PC-9 (cell line): ENCODE data around the gene NPR1. TPM values are rescaled to one million over a fixed set of nuclear protein-coding genes. Genes with fewer than 3 reads are reported as not detected.

Source experiments
- BruUV-seq: library from RNA; stranded (reverse); fragments of 400-500 nt; replicated peaks from 2 replicates; lab custom pipeline; 2021; lab: Mats Ljungman, UMichigan
- CTCF ChIA-PET: fragments of 300-600 bp; sonication (Branson Sonifier 250); formaldehyde crosslinking; loops from one replicate; lab custom pipeline; 2022; ENCODE audit warnings: antibody characterized with exemption; lab: Charles Lee
- POLR2A ChIA-PET: fragments of 300-600 bp; sonication (Branson Sonifier 250); formaldehyde crosslinking; loops from one replicate; lab custom pipeline; 2022; ENCODE audit warnings: antibody characterized with exemption; ENCODE audit not compliant: unreplicated experiment; lab: Charles Lee
- DNase-seq, 2 experiments: peaks; one replicate each; pipeline versions ENCODE4 v3.0.0 to v3.0.0-alpha.2; 2015 to 2022; ENCODE audit warnings: mixed read lengths in 1 of 2
- H2AFZ ChIP-seq: fragments of 200-600 bp; sonication (generic); 2 replicates; pipeline ENCODE4 v1.8.1; 2017; ENCODE audit warnings: antibody characterized with exemption
- H3F3A ChIP-seq: fragments of 200-600 bp; sonication (generic); 2 replicates; pipeline ENCODE4 v1.8.1; 2017; ENCODE audit warnings: antibody characterized with exemption, mild to moderate bottlenecking, low read depth; ENCODE audit not compliant: insufficient read depth
- H3K27ac ChIP-seq: fragments of 200-600 bp; sonication (generic); 2 replicates; pipeline ENCODE4 v1.6.1; 2016; ENCODE audit warnings: mixed run types
- H3K27me3 ChIP-seq: fragments of 200-600 bp; sonication (generic); 2 replicates; pipeline ENCODE4 v1.6.1; 2016; ENCODE audit warnings: low read depth, mixed run types; ENCODE audit not compliant: insufficient read depth
- H3K36me3 ChIP-seq: fragments of 200-600 bp; sonication (generic); 2 replicates; pipeline ENCODE4 v1.6.1; 2016; ENCODE audit warnings: low read depth, mixed run types
- H3K4me1 ChIP-seq: fragments of 200-600 bp; sonication (generic); replicated peaks from 2 replicates; pipeline ENCODE4 v1.6.1; 2016; ENCODE audit warnings: mixed run types; ENCODE audit not compliant: insufficient read depth
- H3K4me2 ChIP-seq: fragments of 200-600 bp; sonication (generic); 2 replicates; pipeline ENCODE4 v1.6.1; 2017; ENCODE audit warnings: mixed run types
- H3K4me3 ChIP-seq: fragments of 200-600 bp; sonication (generic); 2 replicates; pipeline ENCODE4 v1.6.1; 2016; ENCODE audit warnings: mixed run types
- H3K79me2 ChIP-seq: fragments of 200-600 bp; sonication (generic); 2 replicates; pipeline ENCODE4 v1.6.1; 2017; ENCODE audit warnings: low read depth, mixed run types
- H3K9me2 ChIP-seq: fragments of 200-600 bp; sonication (generic); 2 replicates; pipeline ENCODE4 v1.8.1; 2017; ENCODE audit warnings: mild to moderate bottlenecking; ENCODE audit not compliant: insufficient read depth
- H3K9me3 ChIP-seq: fragments of 200-600 bp; sonication (generic); 2 replicates; pipeline ENCODE4 v1.8.1; 2016; ENCODE audit warnings: low read depth; ENCODE audit not compliant: insufficient read depth
- H4K20me1 ChIP-seq: fragments of 200-600 bp; sonication (generic); 2 replicates; pipeline ENCODE4 v1.8.1; 2017; ENCODE audit not compliant: insufficient read depth
- EZH2 ChIP-seq: fragments of 200-600 bp; sonication (generic); IDR thresholded peaks from 2 replicates; pipeline ENCODE4 v1.8.0; 2017; ENCODE audit warnings: antibody characterized with exemption, low read depth
- intact Hi-C: fragments of 100-400 bp; cut with micrococcal nuclease; formaldehyde crosslinking; loops from one replicate; pipeline ENCODE4 v1.10.0; 2022; ENCODE audit not compliant: unreplicated experiment
- total RNA-seq: library from RNA; stranded (reverse); gene quantifications from 2 replicates; pipeline ENCODE4 v1.2.3, GENCODE V29; 2021
- TF ChIP-seq, protein P1 (sequence below): fragments of 200-600 bp; sonication (generic); conservative IDR thresholded peaks from 2 replicates; pipeline ENCODE4 v1.6.1; 2017; ENCODE audit warnings: mixed run types, antibody characterized with exemption, mild to moderate bottlenecking, moderate library complexity

The NPR1 gene
- total RNA-seq, 1 experiment from 2014 or later = 0.98 TPM

DNA sequence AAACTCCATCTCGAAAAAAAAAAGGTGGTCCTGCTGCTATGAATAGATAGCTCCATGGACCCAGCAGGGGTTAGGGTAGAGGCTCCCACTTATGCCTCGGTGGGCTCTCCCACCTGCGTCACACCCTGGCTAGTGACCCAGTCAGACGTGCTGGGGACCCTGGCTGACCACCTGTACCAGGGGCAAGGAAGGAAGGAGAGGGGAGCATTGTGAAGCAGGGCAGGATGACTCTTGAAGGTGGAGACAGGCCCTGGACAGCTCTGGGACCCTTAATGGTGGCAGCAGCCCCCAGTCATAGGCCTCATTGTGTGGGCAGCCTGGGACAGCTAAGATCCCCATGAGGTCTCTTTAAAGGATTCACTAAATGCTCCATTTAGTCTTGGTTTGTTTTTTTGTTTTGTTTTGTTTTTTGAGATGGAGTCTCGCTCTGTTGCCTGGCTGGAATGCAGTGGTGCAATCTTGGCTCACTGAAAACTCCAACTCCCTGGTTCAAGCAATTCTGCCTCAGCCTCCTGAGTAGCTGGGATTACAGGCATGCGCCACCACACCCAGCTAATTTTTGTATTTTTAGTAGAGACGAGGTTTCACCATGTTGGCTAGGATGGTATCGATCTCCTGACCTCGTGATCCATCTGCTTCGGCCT is 30.4 kb upstream of the NPR1 start:
- H3K79me2 ChIP-seq = no peaks in the 10 kb centered on the region
- no peak overlapping the region for H3K4me2 ChIP-seq
- TSS peak; percentile 3 for BruUV-seq
- no peak overlapping the region for H2AFZ ChIP-seq
- no peak overlapping the region for H3K27ac ChIP-seq
- POLR2A ChIA-PET = interaction anchor here (0.8 kb wide), 1 partner anchor 32 kb away, joined by 4 read pairs; no protein-coding TSS in a partner anchor
- H3K4me1 ChIP-seq = peaks cover 8% of the 10 kb centered on the region
- CTCF ChIA-PET = no interaction called here
- peaks cover 11% of the 10 kb centered on the region for H4K20me1 ChIP-seq
- H3K27me3 ChIP-seq = no peaks in the 10 kb centered on the region
- H3K36me3 ChIP-seq = peaks cover 31% of the 10 kb centered on the region
- intact Hi-C loops = no loop called here
- DNase-seq = no peak
- H3K9me2 ChIP-seq = no peaks in the 10 kb centered on the region
- H3F3A ChIP-seq = peaks cover 58% of the 10 kb centered on the region
- H3K4me3 ChIP-seq = no peak overlapping the region
- TF ChIP-seq, protein P1, sequence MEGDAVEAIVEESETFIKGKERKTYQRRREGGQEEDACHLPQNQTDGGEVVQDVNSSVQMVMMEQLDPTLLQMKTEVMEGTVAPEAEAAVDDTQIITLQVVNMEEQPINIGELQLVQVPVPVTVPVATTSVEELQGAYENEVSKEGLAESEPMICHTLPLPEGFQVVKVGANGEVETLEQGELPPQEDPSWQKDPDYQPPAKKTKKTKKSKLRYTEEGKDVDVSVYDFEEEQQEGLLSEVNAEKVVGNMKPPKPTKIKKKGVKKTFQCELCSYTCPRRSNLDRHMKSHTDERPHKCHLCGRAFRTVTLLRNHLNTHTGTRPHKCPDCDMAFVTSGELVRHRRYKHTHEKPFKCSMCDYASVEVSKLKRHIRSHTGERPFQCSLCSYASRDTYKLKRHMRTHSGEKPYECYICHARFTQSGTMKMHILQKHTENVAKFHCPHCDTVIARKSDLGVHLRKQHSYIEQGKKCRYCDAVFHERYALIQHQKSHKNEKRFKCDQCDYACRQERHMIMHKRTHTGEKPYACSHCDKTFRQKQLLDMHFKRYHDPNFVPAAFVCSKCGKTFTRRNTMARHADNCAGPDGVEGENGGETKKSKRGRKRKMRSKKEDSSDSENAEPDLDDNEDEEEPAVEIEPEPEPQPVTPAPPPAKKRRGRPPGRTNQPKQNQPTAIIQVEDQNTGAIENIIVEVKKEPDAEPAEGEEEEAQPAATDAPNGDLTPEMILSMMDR = no peak
- no peak for TF ChIP-seq EZH2
- H3K9me3 ChIP-seq = no peaks in the 10 kb centered on the region

DNA sequence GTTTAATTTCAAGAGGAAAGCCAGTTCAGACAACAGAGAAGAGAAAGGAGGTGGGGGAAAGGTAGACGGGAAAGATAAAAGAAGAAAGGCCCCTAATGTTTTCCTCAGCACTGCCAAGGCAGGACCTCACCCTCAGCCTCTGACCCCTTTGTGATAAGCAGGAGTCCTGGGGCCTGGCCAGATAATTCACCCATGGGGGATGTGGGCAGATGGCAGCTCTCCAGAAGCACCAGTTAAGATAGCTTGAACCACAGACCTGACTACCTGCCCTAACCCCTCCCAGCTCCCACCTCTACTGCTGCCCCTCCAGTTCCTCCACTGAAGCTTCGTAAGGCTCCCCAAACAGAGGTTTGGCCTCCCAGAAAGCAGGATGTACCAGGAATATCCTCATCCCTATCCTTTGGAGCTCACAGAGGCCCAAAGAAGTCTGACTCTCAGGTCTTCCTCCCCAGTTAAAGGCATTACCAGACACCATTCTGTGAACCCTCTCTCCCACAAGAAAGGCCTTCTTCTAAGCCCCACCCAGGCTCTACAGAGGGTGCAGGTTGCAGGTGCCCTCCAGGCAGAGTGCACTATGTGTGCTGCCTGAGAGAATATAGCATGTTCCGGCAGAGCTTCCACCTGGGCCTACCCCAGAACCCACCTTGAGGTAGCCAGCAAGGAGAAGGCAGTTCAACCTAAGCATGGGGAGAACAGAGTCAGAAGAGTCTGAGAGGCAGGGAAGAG is 29.2 kb upstream of the NPR1 start:
- H3K4me1 ChIP-seq = peaks cover 11% of the 10 kb centered on the region
- POLR2A ChIA-PET = interaction anchor here (0.6 kb wide), 1 partner anchor 11 kb away, joined by 4 read pairs; no protein-coding TSS in a partner anchor
- BruUV-seq = no TSS peak
- peaks cover 46% of the 10 kb centered on the region for H3F3A ChIP-seq
- H4K20me1 ChIP-seq = peaks cover 2% of the 10 kb centered on the region; the same call in 1 of the 2 replicates
- intact Hi-C loops = no loop called here
- no peak overlapping the region for H2AFZ ChIP-seq
- DNase-seq = no peak
- no peak overlapping the region for H3K4me2 ChIP-seq
- no peak overlapping the region for H3K27ac ChIP-seq
- peaks cover 19% of the 10 kb centered on the region; the same call in 1 of the 2 replicates for H3K36me3 ChIP-seq
- H3K9me2 ChIP-seq = no peaks in the 10 kb centered on the region
- no peaks in the 10 kb centered on the region for H3K79me2 ChIP-seq
- CTCF ChIA-PET = no interaction called here
- no peaks in the 10 kb centered on the region for H3K27me3 ChIP-seq
- H3K9me3 ChIP-seq = no peaks in the 10 kb centered on the region
- H3K4me3 ChIP-seq = no peak overlapping the region
- TF ChIP-seq, protein P1 = no peak
- no peak for TF ChIP-seq EZH2

DNA sequence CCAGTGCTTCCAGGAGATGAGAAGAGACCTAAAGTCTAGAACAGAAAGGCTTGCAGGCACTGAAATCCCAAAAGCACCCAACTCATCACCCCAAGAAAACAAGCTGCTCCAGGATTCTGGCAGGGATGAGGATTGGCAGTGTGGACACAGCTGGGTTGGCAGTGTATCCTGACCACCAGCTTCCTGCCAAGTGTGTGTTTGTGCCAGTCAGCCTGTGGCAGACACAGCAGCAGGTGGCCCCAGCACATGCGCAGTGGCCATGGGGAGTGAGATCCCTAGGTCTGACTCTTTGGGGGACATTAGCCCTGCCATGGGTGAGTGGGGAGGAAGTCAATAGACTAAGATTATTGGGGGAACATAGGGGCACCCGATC is 28.6 kb upstream of the NPR1 start:
- peaks cover 14% of the 10 kb centered on the region; the same call in 1 of the 2 replicates for H3K36me3 ChIP-seq
- H3F3A ChIP-seq = peaks cover 43% of the 10 kb centered on the region
- no peaks in the 10 kb centered on the region for H3K79me2 ChIP-seq
- no peak overlapping the region for H2AFZ ChIP-seq
- H4K20me1 ChIP-seq = no peaks in the 10 kb centered on the region
- H3K4me1 ChIP-seq = peaks cover 11% of the 10 kb centered on the region
- H3K9me3 ChIP-seq = no peaks in the 10 kb centered on the region
- H3K27me3 ChIP-seq = no peaks in the 10 kb centered on the region
- no peak for DNase-seq
- intact Hi-C loops = no loop called here
- POLR2A ChIA-PET = no interaction called here
- H3K27ac ChIP-seq = no peak overlapping the region
- TF ChIP-seq, protein P1 = no peak
- TF ChIP-seq EZH2 = no peak
- CTCF ChIA-PET = no interaction called here
- H3K4me2 ChIP-seq = no peak overlapping the region
- BruUV-seq = no TSS peak
- no peaks in the 10 kb centered on the region for H3K9me2 ChIP-seq
- H3K4me3 ChIP-seq = no peak overlapping the region
